Endodermal cell (in vitro differentiated cells): ENCODE results near the gene COL4A2. TPM values are rescaled to one million over a fixed set of nuclear protein-coding genes. Genes with fewer than 3 reads are reported as not detected.

Experiments used
- DNase-seq: peaks from one replicate; pipeline ENCODE4 v3.0.0-alpha.2; 2017
- H3K27ac ChIP-seq: 2 replicates; pipeline ENCODE4 v1.5.1; 2013; ENCODE audit warnings: mild to moderate bottlenecking, low read depth, low read length, moderate library complexity
- H3K27me3 ChIP-seq: 2 replicates; pipeline ENCODE4 v1.6.1; 2013; ENCODE audit warnings: mild to moderate bottlenecking, low read length, moderate library complexity; ENCODE audit not compliant: insufficient read depth, control insufficient read depth, poor library complexity, severe bottlenecking
- H3K36me3 ChIP-seq: 2 replicates; pipeline ENCODE4 v1.7.0; 2013; ENCODE audit warnings: mild to moderate bottlenecking, low read length, moderate library complexity; ENCODE audit not compliant: control insufficient read depth, insufficient read depth
- H3K4me1 ChIP-seq: one replicate; pipeline ENCODE4 v1.7.0; 2013; ENCODE audit warnings: low read length; ENCODE audit not compliant: control insufficient read depth, insufficient read depth
- H3K4me3 ChIP-seq: 2 replicates; pipeline ENCODE4 v1.5.1; 2013; ENCODE audit warnings: mild to moderate bottlenecking, low read length, moderate library complexity
- H3K9ac ChIP-seq: 2 replicates; pipeline ENCODE4 v1.6.1; 2013; ENCODE audit warnings: mild to moderate bottlenecking, low read length, moderate library complexity; ENCODE audit not compliant: poor library complexity, severe bottlenecking; ENCODE audit errors: extremely low read depth
- H3K9me3 ChIP-seq: 2 replicates; pipeline ENCODE4 v1.6.1; 2013; ENCODE audit warnings: mild to moderate bottlenecking, low read length, moderate library complexity; ENCODE audit not compliant: control insufficient read depth
- H3K27ac Mint-ChIP-seq: 2 replicates; pipeline ENCODE4 v1.8.0; 2020; ENCODE audit warnings: mixed read lengths
- H3K27me3 Mint-ChIP-seq: 2 replicates; pipeline ENCODE4 v1.8.0; 2021; ENCODE audit warnings: mild to moderate bottlenecking, mixed read lengths; ENCODE audit not compliant: insufficient read depth
- H3K36me3 Mint-ChIP-seq: 2 replicates; pipeline ENCODE4 v1.8.0; 2020; ENCODE audit warnings: low read depth, mixed read lengths
- H3K4me1 Mint-ChIP-seq: 2 replicates; pipeline ENCODE4 v1.8.0; 2020; ENCODE audit warnings: mixed read lengths
- H3K4me3 Mint-ChIP-seq: 2 replicates; pipeline ENCODE4 v1.8.0; 2020; ENCODE audit warnings: mild to moderate bottlenecking, moderate library complexity, mixed read lengths
- H3K9me3 Mint-ChIP-seq: 2 replicates; pipeline ENCODE4 v1.8.0; 2020; ENCODE audit warnings: mild to moderate bottlenecking, mixed read lengths
- CTCF ChIP-seq: fragments of 200-600 bp; sonication (generic); conservative IDR thresholded peaks from 2 replicates; pipeline ENCODE4 v1.5.0; 2021; ENCODE audit warnings: antibody characterized with exemption, mild to moderate bottlenecking
- WGBS, 2 experiments: methylation state at CpG; one replicate each; pipeline versions ENCODE4 v1.1.5 to v1.1.7; 2013; ENCODE audit warnings: missing lambda C conversion rate in 2 of 2, mixed read lengths in 1 of 2; ENCODE audit not compliant: insufficient coverage in 1 of 2, insufficient read length in 1 of 2; 5-methylcytosine and 5-hydroxymethylcytosine counted together
- total RNA-seq, 2 donors: library from RNA; stranded (reverse); fragmentation: NEBNext Ultra II Directional in 1 of 2; extraction: Animal tissue kit (Norgen Biotek cat#: 25700) in 1 of 2; gene quantifications; 2 replicates in 1 of 2; 3 replicates in 1 of 2; pipeline ENCODE4 v1.2.1, GENCODE V29; 2021

COL4A2 gene
- total RNA-seq, 2 donors from 2014 or later = 388 to 398 TPM

- Histone ChIP-seq H3K27me3 (no peaks in the 10 kb centered on the region), H3K4me3 (no peak overlapping the region), H3K9me3 (no peaks in the 10 kb centered on the region), H3K4me1 (no peaks in the 10 kb centered on the region), H3K36me3 (peaks cover 95% of the 10 kb centered on the region), H3K27ac (no peak overlapping the region), H3K9ac (no peak overlapping the region)
- H3K4me3 Mint-ChIP-seq = no peak overlapping the region
- no peak for DNase-seq
- H3K36me3 Mint-ChIP-seq = peaks cover 82% of the 10 kb centered on the region
- H3K4me1 Mint-ChIP-seq = peaks cover 4% of the 10 kb centered on the region
- H3K27me3 Mint-ChIP-seq = no peaks in the 10 kb centered on the region
- 93 to 97% methylated on average over 10 to 12 of the region's 12 CpGs for WGBS, 2 experiments
- TF ChIP-seq CTCF = no peak
- no peak overlapping the region for H3K27ac Mint-ChIP-seq
- H3K9me3 Mint-ChIP-seq = no peaks in the 10 kb centered on the region
These were observed 140.0 kb downstream of the COL4A2 start for GRCh38 chr13:110447058-110447511.

- peaks cover 89% of the 10 kb centered on the region for H3K36me3 ChIP-seq
- H3K27ac ChIP-seq = no peak overlapping the region
- 93 to 94% methylated on average over 5 to 9 of the region's 9 CpGs for WGBS, 2 experiments
- no peaks in the 10 kb centered on the region for H3K9me3 ChIP-seq
- H3K27me3 ChIP-seq = no peaks in the 10 kb centered on the region
- Mint-ChIP-seq H3K27ac (peak overlapping the region; percentile 44), H3K4me1 (peaks cover 4% of the 10 kb centered on the region), H3K27me3 (no peaks in the 10 kb centered on the region), H3K36me3 (peaks cover 78% of the 10 kb centered on the region), H3K9me3 (no peaks in the 10 kb centered on the region), H3K4me3 (no peak overlapping the region)
- TF ChIP-seq CTCF = no peak
- H3K4me1 ChIP-seq = no peaks in the 10 kb centered on the region
- no peak overlapping the region for H3K4me3 ChIP-seq
- no peak overlapping the region for H3K9ac ChIP-seq
- no peak for DNase-seq
These were observed 140.7 kb downstream of the COL4A2 start for GRCh38 chr13:110447801-110448200.

- DNase-seq = no peak
- Histone ChIP-seq H3K4me3 (no peak overlapping the region), H3K36me3 (peaks cover 89% of the 10 kb centered on the region), H3K9me3 (no peaks in the 10 kb centered on the region), H3K27me3 (no peaks in the 10 kb centered on the region), H3K9ac (no peak overlapping the region), H3K4me1 (no peaks in the 10 kb centered on the region), H3K27ac (no peak overlapping the region)
- peak overlapping the region; percentile 44 for H3K27ac Mint-ChIP-seq
- no peaks in the 10 kb centered on the region for H3K27me3 Mint-ChIP-seq
- peaks cover 80% of the 10 kb centered on the region for H3K36me3 Mint-ChIP-seq
- no peak for TF ChIP-seq CTCF
- no peaks in the 10 kb centered on the region for H3K9me3 Mint-ChIP-seq
- H3K4me3 Mint-ChIP-seq = no peak overlapping the region
- H3K4me1 Mint-ChIP-seq = peaks cover 4% of the 10 kb centered on the region
- 89% methylated on average over 7 to 8 of the region's 8 CpGs for WGBS, 2 experiments
These were observed 141.1 kb downstream of the COL4A2 start for GRCh38 chr13:110448230-110448629.
